Iris pigment epithelial cell (primary cell): ENCODE results near the gene FAM184A.

ENCODE experiments used
- DNase-seq: peaks from one replicate; pipeline ENCODE4 v3.0.0-alpha.2; 2011; ENCODE audit warnings: low read depth

FAM184A gene

DNA sequence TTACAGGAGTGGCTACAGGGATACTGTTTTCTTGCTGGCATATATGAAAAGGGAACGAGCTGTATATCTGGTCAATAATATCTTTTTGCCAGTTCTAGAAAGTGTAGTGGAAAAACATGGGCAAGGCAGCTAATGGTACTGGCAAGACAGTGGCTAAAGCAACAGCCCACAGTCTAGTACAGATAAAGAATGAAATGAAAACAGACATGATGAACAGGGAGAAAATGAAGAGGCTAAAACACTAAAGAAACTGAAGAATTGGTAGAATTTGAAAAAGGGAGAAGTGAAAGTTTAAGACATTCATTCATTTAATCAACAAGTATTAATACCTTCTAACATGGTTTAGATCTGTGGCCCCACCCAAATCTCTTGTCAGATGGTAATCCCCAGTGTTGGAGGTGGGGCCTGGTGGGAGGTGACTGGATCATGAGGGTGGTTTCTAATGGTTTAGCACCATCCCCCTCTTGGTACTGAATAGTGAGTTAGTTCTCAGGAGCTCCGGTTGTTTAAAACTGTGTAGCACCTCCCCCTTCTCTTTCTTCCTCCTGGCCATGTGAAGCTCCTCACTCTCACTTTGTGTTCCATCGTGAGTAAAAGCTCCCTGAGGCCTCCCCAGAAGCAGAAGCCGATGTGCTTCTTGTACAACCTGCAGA, 18.1 kb downstream of the FAM184A start:
- no peak for DNase-seq

- DNase-seq, result no peak
Observed at GRCh38 chr6:119055069-119055468, 23.4 kb downstream of the FAM184A start.

DNA sequence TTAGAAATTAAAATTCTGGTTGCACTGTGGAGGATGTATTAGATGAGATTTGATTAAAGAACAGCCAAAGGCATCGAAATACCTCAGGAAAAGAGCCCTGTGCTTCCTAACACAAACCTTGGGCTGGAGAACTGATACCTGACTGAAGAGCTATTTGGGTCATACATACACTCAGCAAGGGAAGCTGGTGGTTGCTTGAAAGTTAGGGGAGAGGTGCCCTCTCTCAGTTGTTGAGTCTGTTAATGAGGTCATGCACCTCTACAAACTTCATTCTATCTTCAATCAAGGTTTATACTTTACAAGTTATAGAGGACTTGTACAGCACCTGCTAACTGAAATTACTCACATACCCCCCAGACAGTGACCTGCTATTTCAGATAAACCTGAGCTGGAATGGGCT, 25.5 kb downstream of the FAM184A start:
- no peak for DNase-seq

DNA sequence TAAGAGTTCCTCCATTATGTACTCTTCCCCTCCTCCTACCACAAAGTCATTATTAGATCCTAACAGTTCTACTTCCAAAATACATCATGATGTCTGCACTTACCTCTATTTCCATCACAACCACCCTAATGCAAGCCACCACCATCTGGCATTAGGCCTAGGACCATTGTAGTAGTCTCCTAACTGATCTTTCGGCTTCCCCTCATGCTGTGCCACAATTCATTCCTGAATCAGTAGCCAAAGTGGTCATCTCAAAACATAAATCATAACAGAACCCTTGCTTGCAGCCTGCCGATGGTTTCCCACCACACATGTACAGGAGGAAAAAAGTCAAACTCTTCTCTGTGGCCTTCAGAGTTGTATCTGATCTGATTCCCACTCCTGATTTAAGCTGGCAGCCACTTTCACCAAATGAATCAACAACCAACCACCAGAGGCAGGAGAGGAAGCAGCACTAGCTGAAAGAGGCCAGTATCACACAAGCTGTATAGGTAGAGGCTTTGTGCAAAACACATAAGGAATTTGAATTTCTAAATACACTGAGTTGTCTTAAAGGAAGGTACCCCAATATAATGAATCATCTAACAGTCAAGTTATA, 26.1 kb downstream of the FAM184A start:
- DNase-seq, result no peak

GRCh38 chr6:119044255-119044654, 34.2 kb downstream of the FAM184A start:
- no peak for DNase-seq

- no peak for DNase-seq
Observed at GRCh38 chr6:119043783-119044182, 34.7 kb downstream of the FAM184A start.

DNA sequence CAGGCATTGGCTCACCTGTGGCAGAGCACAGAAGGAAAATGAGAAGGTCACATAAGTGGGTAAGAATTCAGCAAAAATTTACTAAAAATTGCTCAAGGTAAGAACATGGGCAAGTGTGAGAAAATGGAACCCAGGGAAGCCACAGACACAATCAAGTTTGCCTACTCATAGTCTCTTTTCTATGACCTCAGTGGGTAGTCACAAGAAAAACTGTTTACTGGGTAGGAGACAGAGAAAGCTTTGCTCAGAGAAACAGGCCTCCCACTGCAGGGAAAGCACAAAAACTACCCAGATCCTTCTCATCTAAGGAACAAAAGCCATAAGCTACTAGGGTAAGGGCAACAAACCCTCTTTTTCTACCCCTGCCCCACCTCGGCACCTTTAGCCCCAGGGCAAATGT, 35.2 kb downstream of the FAM184A start:
- no peak for DNase-seq

- no peak for DNase-seq
Observed at GRCh38 chr6:119040636-119041035, 37.8 kb downstream of the FAM184A start.

- no peak for DNase-seq
Observed at GRCh38 chr6:119040229-119040628, 38.2 kb downstream of the FAM184A start.

DNA sequence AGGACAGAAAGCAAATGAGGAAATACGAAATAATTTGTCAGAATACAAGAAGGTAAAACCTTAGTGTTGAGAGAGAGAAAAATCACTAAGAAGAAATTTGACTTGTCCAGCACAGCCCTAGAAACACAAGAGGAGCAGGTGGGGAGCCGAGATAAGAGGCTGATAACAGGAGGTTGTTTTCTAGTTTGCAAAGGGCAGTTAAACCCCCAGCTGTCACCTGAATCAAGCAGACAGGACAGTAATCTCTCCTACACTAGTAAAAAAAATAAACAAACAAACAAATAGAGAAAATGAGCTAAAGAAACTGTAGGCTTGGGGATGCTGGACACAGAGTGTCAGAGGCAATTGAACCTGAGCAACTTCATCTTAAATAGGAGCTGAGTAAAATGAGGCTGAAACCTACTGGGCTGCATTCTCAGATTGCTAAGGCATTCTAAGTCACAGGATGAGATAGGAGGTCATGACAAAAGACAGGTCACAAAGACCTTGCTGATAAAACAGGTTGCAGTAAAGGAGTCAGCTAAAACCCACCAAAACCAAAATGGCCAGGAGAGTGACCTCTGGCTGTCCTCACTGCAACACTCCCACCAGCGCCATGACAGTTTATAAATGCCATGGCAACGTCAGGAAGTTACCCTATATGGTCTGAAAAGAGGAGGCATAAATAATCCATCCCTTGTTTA, 40.4 kb downstream of the FAM184A start:
- no peak for DNase-seq

DNA sequence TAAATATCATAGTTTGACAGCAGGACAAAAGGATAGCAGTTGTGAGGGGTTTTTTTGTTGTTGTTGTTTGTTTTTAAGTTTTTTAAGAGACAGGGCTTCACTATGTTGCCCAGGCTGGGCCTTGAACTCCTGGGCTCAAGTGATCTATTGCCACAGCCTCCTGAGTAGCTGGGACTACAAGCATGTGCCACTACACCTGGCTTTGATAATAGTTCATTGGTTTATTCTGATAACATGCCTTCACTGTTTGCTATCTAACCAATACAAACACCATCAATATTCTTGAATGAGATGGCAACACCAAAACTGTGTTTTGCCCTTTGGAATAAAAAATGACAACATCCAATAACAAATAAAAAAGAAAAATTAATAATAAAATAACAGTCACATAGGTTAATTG, 41.2 kb downstream of the FAM184A start:
- no peak for DNase-seq

GRCh38 chr6:119036081-119036480, 42.4 kb downstream of the FAM184A start:
- DNase-seq, result no peak

DNA sequence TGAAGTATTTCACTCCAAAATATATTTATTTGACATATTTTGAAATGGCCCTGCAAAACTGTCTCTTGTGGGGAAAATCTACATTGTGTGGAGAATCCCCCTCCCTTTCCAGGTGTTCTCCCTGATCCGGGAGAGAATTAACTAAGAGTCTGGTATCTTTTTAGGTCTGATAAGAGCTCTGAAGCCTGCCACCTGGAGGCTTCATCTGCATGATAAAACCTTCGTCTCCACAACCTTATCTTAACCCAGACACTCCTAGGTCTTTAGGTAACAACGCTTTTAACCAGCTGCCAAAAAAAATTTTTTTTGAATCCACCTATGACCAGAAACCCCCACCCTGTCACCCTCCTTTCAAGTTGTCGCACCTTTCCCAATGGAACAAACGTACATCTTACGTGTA, 43.0 kb downstream of the FAM184A start:
- no peak for DNase-seq

DNA sequence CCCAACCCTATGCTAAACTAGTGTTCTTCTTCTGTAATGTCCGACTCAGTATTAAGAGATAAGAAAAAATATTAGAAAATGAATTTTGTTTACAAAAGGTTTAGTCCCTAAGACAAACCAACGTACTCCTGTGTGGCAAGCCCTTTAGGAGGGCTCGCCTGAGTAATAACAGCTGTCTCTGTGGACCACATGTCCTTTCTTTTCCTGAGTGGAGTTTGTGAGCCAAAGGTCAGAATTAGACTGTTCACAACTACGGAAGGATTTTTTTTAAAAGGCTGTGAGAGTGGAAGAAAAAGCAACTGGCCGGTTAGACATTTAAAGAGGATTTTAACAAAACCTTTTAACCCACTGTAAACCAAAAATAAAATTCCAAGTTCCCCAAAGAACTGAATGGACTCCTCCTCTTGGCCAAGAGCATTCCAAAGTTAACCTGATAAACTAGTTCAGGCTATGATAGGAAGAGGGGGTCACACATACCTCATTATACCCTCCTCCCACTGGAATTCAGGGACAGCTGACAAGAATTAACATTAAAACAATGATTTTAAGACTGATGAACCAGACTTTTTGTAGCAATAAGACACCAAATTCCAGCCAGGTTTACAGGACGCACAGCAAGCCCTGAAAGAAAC, 43.5 kb downstream of the FAM184A start:
- DNase-seq, result no peak

GRCh38 chr6:119032428-119032827, 46.0 kb downstream of the FAM184A start:
- DNase-seq, result no peak

- no peak for DNase-seq
Observed at GRCh38 chr6:119030759-119031158, 47.7 kb downstream of the FAM184A start.

- DNase-seq, result no peak
Observed at GRCh38 chr6:119028091-119028490, 50.4 kb downstream of the FAM184A start.

- no peak for DNase-seq
Observed at GRCh38 chr6:119027465-119027864, 51.0 kb downstream of the FAM184A start.

- DNase-seq, result no peak
Observed at GRCh38 chr6:119026822-119027221, 51.6 kb downstream of the FAM184A start.

DNA sequence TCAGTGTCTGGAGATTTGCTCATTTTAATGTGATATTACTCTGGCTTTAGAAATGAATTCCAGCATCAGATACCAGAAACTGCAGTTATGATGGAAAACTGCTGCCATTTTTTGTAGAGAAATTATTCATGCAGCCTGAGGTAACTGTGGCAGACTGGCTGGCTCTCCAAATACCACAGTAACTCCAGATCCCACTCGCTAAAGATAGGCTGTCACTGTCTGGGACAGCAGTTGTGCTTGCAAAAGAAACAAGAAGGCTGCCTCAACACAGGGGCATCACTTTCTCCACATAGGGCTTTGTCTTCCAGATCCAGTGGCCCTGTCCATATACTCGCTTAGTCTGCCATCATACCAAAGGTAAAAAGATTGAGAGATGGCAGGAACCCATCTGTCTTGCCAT, 52.7 kb downstream of the FAM184A start:
- no peak for DNase-seq

GRCh38 chr6:119024111-119024510, 54.4 kb downstream of the FAM184A start:
- no peak for DNase-seq

GRCh38 chr6:119022796-119023195, 55.7 kb downstream of the FAM184A start:
- DNase-seq, result no peak
